GM18873 (cell line): ENCODE data around the gene C1QTNF9.
A peak's percentile ranks its signal among the peaks of the same experiment; 100 is the strongest.
"Not testable (repeated sequence)": the region's sequence is repeated elsewhere in the genome, so short reads cannot be mapped to it uniquely, and the experiment has no call there.

ENCODE experiments used
- ATAC-seq: cut with Tn5 transposase; IDR thresholded peaks from one replicate; pipeline ENCODE4 v1.9.1; 2021; ENCODE audit warnings: mild to moderate bottlenecking, moderate library complexity, moderate number of reproducible peaks; ENCODE audit not compliant: unreplicated experiment, low FRiP score

C1QTNF9 gene, protein sequence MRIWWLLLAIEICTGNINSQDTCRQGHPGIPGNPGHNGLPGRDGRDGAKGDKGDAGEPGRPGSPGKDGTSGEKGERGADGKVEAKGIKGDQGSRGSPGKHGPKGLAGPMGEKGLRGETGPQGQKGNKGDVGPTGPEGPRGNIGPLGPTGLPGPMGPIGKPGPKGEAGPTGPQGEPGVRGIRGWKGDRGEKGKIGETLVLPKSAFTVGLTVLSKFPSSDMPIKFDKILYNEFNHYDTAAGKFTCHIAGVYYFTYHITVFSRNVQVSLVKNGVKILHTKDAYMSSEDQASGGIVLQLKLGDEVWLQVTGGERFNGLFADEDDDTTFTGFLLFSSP

DNA sequence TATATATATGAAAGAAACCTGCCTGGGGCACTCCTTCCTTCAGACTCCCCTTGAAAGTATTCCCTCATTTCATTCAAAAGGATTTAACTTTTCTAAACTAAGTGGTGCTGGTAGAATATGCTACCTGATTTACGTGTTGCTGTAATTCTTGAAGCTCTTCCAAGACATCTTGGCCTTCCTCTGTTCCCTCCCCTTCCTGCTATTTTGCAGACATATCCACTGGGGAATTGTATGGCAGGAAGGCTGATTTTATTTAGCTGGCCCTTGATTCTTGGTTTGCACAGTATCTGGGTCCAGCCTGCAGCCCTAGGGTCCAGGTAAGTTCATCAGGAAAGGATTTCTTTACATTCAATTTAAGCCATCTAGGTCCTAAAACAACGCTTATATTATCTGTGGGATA is at the start of gene C1QTNF9:
C1QTNF9 (plus strand) TSS at position 281 of the 400 bp plus-strand sequence. CDS start 6,424 bp downstream, outside the sequence.
- ATAC-seq = not testable (repeated sequence)

DNA sequence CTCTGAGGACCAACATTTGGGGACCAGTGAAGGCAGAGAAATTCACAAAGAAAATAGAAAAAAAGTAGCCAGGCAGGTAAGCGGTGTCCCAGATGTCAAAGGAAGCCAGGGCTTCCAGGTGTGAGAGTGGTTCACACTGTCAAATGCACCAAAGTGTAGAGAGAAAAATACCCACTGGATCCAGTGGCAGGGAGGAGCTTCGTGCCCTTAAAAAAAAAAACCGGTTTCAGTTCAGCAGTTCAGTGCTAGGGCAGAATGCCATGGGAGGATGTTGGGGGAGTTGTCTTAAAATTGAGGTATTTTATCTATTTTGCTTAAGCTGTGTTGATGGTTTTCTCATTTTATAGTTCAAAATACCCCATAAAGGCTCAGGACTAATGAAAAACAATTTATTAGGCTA is 47.8 kb upstream of the C1QTNF9 start:
- ATAC-seq = no peak

DNA sequence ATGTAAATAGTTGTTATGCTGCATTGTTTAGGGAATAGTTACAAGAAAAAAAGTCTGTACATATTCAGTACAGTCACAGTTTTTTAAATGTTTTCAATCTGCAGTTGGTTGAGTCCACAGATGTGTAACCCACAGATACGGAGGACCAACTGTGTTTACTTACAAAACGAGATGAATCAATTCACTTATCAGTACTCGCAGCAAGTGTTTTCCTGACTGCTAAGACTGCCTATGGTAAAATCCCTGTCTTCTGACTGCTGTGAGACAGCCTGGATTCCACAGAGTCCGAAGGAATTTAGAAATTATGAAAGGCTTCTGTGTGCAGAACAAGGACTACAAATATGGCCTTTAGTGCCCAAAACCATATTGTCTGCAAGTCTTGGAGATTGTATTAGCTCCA is 45.7 kb upstream of the C1QTNF9 start:
- ATAC-seq = no peak

DNA sequence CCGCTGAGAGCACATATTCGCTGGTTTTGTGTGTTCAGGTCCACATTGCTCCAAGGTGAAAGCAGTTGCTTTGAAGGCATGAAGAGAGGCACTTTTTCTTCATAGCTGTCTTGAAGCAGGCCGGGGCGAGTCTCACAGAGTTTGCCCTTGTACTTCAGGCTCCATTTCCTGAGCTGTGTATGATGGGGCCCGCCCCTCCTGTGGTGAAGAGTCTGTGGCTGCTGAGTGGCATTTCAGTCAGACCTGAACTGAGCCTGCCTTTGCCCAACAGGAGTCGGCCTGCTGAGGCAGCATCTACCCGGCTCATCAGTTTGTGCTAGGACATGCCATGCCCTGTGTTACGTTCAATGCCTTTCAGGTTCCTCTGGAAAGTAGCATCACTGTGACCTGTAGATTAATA is 44.4 kb upstream of the C1QTNF9 start:
- ATAC-seq = no peak

DNA sequence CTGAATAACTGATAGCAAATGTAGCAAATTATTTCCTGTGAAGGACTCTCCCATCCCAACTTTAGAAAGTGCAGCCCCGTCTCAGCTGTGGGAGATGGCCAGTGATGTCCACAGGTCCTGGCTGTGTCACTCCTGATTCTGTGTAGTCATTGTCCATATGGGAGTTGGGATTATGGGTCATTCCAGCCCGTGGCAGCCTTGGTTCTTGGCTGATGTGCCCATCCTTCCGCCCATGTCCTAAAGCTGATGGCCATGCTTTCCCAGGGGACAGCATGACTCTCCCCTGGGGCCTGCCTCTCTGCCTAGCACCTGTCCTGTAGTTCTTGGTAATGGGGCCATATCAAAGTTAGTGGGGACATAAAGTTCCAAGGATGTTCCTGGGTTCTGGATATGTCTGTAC is 43.9 kb upstream of the C1QTNF9 start:
- no peak for ATAC-seq

DNA sequence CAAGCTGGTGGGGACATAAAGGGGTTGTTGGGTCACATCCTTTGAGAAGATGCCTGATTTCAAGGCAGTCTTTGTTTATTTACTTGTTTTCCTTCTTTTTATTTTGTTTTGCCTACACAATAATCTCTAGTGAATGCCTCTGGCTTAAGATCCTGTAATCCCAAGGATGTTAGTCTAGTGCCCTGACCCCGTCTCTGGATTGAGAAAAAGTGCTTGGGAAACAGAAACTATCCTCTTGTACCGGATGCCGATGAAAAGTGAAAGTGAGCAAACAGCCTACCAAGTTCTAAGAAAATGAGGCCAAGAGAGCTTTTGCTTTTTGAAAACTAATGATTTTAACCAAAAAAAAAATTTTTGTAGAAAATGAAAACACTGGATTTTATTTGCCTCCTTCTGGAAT is 42.1 kb upstream of the C1QTNF9 start:
- ATAC-seq = no peak

DNA sequence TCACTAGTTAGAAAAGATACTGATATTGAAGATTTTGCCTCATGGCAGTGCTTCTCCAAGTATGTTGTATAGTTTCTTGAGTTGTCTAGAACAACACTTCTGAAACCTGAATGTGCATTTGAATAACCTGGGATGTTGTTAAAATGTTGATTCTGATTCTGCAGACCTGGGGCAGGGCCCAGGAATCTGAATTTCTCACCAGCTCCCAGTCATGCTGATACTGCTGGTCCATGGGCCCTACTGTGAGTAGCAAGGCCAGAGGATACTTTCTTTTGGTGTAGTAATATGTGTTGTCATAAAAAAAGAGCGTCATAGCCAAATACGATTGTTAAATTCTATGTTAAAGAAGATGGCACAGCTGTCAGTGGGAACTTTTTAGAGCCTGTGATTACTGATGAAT is 41.6 kb upstream of the C1QTNF9 start:
- ATAC-seq = no peak

DNA sequence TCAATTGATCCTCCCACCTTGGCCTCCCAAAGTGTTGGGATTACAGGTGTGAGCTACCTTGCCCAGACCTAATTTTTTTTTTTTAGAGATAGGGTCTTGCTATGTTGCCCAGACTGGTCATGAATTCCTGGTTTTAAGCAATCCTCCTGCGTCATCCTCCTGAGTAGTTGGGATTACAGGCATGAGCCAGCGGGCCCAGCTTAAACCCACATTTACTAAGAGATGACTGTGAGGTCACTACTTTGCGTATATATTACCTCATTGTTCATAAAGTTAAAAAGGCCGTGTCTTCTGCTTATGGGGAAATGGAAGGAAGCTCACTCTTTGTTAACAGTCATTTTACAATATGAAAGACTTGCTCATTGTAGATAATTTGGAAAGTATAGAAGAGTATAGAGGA is 39.6 kb upstream of the C1QTNF9 start:
- no peak for ATAC-seq

DNA sequence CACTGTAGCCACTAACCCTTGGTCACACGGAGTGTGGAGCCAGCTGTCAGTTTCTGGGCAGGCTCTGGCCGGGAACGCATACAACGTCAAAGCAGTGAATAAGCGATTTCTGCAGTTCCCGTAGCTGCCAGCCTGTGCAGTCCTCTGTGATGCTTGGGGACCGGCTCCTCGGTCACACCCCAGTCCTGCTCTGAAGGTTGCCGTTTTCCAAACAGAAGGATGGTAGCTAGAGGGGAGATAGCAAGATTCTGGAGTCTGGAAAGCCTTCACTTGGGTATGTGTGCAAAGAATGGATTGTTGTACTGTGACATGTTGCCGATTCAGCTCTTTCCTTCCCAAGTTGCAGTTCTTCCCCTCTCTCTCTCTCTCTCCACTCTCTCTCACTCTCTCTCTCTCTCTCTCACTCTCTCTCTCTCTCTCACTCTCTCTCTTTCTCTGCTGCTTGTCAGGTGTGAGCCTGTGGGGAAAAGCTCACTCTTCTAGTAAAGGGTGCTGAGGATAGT is 38.7 kb upstream of the C1QTNF9 start:
- ATAC-seq = peak; percentile 57

DNA sequence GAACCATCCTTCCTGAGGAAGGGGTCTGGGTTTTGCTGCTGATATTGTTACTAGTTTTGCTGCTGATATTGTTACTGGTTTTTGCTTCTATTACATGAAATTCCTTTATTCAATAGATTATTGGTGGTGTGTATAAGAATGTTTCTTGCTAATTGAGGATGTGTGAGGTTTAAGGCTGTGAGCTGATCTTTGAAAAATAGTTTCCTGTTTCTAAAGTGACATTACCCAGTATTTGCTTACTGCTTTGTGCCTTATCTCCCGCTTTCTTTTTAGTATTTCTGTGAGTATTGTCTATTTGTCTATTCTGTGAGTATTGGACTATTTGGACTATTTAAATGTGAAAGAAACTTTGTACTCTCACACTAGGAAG is 38.2 kb upstream of the C1QTNF9 start:
- no peak for ATAC-seq

DNA sequence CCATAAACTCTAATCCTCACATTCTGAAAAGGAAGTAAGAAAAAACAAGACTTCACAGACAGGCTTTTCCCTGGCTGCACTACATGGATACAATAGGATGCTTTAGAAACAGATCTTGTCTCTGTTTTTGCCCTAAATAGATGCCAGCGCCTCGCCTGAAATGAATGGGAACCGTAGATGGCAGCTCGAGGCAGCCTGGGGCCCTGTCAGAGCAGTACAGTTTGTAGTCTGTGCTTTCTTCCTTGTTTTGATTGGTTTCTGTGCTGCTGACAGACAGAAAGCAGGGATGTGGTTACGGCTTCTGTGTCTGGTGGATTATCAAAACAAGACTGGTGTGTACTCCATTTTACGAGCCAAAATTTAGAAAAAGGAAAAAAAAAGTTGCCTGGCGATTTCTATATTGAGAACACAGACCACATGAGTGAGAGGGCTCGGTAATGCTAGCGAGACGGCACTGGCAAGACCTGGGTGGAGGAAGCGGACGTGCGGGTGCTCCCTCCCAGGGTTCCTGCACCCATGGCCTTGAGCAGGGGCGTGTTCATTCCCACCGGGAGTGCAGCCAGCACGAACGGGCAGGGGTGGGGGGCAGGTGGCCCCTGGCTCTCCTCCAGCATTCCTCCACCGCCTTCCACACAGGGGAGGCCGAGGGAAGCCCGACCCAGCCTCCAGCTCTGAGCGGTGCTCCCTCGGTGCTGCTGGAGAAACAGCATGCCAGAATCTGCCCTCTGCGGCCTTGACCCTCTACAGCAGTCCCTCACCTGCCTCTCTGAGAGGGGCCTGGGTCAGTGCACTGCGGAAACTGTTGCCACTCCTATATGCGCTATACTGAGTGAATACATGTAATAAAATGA is 37.6 kb upstream of the C1QTNF9 start:
- ATAC-seq = peak; percentile 56

DNA sequence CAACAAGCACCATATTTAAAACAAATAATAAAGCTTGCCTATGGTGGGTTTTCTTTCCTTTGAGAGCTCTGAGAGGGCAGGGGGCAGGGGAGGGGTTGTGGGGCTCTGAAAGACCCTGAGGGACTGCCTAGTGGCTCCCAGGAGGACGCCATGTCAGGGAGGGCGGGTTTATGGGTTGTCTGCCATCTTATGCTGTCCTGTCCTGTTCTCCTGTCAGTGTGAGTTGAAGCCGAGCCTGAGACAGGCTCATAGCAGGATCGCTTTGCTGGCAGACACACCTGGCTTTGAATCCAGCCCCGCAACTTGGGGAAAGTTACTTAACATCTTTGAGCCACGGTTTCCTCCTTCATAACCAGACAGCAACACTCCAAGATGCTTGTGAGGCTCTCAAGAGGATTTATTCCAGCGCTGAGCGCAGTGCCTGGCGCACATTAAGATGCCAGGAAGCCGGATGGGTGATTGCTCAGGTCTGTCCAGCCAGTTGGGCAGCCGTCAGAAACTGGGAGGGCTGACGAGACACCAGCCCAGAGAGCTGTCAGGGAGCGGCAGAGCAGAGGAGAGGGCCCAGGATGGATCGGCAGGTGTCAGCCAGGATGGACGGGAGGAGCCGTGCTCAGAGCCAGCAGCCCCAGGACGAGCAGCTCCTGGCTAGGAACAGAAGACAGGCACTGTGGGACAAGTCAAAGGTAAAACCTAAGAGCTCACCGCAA is 36.8 kb upstream of the C1QTNF9 start:
- no peak for ATAC-seq

DNA sequence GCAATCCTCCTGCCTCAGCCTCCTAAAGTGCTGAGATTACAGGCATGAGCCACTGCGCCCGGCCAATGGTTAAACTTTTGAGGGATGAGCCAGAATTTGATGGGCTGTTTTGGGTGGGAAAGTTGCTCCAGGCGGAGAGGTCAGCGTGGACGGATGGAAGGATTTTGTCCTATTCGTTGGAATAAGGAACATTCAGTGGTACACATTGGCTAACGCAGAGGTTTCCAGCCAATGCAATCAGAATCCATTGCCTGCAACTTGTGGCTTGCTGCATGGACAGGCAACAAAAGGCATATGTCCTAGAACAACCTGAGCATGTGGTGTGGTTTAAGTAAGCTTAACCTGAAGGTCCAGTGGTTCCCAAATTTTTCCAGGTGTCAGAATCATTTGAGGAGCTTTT is 35.5 kb upstream of the C1QTNF9 start:
- no peak for ATAC-seq

DNA sequence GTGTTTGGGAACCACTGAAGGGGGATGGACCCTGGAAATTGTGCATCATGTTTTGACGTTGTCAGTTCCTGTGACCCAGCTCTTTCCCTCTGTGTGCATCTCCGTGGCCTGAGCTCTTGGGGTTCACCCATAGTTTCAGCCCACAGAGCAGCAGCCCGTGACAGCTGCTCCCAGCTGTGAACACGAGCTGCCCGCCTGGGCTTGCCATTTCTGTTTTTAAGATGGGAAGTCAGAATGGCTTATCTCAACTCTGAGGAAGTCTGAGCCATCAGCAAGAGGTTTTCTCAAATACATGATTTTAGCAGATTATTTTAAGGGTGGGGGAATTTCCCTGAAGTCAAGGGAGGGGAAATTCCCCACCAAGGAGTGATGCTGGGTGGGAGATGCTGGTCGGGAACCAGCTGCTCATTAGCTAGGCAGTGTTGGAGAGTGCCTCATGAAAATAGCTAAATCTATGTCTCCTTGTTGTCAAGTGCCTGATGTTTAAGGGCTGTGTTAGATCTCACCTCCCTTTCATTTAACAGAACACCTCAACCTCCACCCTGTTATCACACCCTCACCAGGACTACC is 34.8 kb upstream of the C1QTNF9 start:
- peak; percentile 42 for ATAC-seq

DNA sequence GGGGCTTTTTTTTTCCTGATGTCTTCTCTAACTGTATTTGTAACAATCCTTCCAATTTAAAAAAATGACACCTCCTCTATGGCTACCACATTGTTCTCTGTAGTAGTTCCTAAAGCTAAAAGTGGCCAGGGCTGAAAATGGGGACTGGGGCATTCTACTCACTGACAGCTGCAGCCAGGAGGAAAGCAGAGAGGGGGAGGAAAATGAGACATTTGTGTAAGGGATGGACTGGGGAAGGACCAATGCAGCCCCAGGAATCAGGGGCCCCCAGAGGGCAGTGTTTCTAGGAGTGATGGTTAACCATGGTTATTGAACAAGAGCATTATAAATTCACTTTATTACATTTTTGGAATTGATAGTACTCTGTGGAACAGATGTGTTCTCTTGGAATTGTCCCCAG is 34.3 kb upstream of the C1QTNF9 start:
- no peak for ATAC-seq

DNA sequence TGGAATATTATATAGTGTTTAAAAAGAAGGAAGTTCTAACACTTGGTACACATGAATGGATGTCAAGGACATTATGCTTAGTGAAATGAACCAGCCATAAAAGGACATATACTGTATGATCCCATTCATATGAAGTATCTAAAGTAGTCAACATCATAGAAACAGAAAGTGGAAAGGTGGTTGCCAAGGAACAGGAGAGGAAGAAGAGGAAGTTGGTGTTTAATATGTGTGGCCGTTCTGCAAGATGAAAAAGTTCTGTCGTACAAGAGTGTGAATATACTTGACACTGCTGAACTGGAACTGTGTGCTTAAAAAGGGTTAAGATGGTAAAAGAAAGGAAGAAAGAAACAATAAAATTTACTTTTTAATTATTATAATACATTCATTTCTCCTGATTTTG is 33.1 kb upstream of the C1QTNF9 start:
- ATAC-seq = no peak

DNA sequence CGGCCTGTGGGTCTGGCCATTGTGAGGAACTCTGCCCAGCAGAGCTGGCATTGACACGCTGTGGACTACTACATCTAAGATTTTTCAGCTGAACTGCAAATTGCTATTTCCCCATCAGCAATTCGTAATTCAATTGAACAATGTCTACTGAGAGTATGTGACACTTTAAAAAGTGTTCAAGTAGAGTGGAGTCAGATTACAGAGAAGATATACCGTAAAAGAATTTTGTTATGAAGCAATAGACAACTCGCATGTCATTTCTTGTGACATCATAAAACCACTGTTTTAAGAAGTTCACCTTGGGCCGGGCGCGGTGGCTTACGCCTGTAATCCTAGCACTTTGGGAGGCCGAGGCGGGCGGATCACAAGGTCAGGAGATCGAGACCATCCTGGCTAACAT is 32.5 kb upstream of the C1QTNF9 start:
- ATAC-seq = no peak

DNA sequence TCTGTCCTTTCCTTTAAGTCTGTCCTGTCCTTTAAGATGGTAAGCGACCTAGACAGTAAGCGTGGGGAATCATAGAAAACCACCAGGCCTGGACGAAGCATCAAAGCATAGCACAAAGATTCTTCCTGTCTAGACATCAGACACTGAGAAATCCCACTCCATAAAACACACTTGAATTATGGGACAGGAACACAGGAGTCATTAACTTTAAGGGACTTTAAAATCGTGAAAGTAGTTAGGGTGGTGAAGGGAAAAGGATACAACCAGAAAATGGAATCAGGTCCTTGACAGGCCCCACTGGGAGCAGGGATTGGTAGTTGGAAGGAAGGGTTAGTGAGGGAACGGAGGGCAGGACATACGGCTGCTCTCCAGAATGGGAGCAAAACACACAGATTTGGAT is 31.6 kb upstream of the C1QTNF9 start:
- no peak for ATAC-seq

DNA sequence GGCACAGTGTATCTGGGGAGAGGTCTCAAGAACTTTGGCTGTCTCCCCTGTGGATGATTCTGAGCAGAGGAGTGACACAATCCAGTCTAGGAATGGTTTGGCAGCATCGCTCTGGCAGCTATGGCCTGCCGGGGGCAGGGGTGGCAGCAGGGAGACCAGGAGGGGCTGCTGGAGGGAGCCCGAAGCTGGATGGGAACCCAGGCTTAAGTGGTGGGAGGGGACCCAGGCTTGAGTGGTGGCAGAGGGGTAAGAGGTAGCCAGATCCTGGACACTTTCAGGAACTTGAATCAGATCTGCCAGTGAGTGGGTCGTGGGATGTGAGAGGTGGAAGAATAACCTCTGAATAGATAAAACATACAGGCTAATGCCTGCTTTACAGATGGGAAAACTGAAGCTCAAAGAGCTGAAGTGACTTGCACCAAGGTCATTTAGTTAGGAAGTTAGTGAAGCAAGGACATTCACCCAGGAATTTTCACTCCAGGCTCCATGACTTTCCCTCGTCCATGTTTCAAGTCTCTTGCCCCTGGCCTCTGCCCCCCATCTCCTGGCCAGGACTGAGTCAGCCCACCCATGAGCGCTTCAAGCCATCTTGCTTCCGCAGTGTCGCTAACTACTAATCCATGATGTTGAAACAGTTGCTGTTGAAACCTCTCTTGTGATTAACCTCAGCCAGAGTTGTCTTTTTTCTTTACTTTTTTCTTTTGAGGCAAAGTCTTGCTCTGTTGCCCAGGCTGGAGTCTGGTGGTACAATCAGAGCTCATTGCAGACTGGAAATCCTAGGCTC is 29.9 kb upstream of the C1QTNF9 start:
- no peak for ATAC-seq

DNA sequence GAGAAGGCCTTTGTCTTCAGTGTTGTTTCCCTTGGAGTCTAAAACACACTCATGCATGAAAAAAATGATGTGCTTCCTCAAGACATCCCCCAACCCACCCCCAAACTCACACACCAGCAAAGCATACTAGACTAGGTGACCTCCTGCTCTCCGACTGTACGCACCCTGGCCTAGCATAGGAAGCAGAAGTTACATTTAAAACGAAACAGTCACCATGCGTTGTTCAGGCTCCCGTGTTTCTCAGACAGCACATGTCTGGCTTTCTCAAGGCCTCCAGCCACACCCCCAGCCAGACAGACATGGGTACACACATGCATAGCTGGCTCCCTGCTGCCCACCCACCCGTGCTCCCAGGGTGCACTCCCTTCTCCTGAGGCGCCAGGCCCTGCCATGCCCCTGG is 28.7 kb upstream of the C1QTNF9 start:
- ATAC-seq = no peak
